DOHH2 (cell line): ENCODE measurements around the gene PRCP.
"Not testable (repeated sequence)": the region's sequence is repeated elsewhere in the genome, so short reads cannot be mapped to it uniquely, and the experiment has no call there.

Source experiments
- H3F3A ChIP-seq: fragments of 200-600 bp; sonication (generic), shearing (Covaris generic); 2 replicates; pipeline ENCODE4 v1.6.0; 2016; ENCODE audit warnings: antibody characterized with exemption, mild to moderate bottlenecking; ENCODE audit not compliant: control insufficient read depth, insufficient read depth
- H3K27ac ChIP-seq: fragments of 200-600 bp; sonication (generic); 2 replicates; pipeline ENCODE4 v1.5.1; 2014; ENCODE audit warnings: low read depth, mild to moderate bottlenecking, low read length, moderate library complexity
- H3K27me3 ChIP-seq: fragments of 200-600 bp; sonication (generic); 2 replicates; pipeline ENCODE4 v1.6.1; 2014; ENCODE audit warnings: mild to moderate bottlenecking, low read length, mixed read lengths; ENCODE audit not compliant: control insufficient read depth
- H3K36me3 ChIP-seq: fragments of 200-600 bp; sonication (generic); 2 replicates; pipeline ENCODE4 v1.6.1; 2014; ENCODE audit warnings: mild to moderate bottlenecking, low read length, moderate library complexity, mixed read lengths; ENCODE audit not compliant: control insufficient read depth
- H3K4me1 ChIP-seq: fragments of 200-600 bp; sonication (generic); 2 replicates; pipeline ENCODE4 v1.6.1; 2014; ENCODE audit warnings: mild to moderate bottlenecking, low read length, mixed read lengths; ENCODE audit not compliant: control insufficient read depth
- H3K4me2 ChIP-seq: fragments of 200-600 bp; sonication (generic); 2 replicates; pipeline ENCODE4 v1.6.0; 2014; ENCODE audit warnings: mild to moderate bottlenecking, low read length, moderate library complexity
- H3K4me3 ChIP-seq: fragments of 200-600 bp; sonication (generic); 2 replicates; pipeline ENCODE4 v1.5.1; 2014; ENCODE audit warnings: mild to moderate bottlenecking, low read length, mixed read lengths
- H3K79me2 ChIP-seq: fragments of 200-600 bp; sonication (generic); 2 replicates; pipeline ENCODE4 v1.6.1; 2014; ENCODE audit warnings: mild to moderate bottlenecking, low read length, mixed read lengths; ENCODE audit not compliant: control insufficient read depth
- H3K9me2 ChIP-seq: fragments of 200-600 bp; sonication (generic); replicated peaks from 2 replicates; pipeline ENCODE4 v1.6.1; 2014; ENCODE audit warnings: mild to moderate bottlenecking, low read length, mixed read lengths; ENCODE audit not compliant: control insufficient read depth
- H3K9me3 ChIP-seq: fragments of 200-600 bp; sonication (generic); 2 replicates; pipeline ENCODE4 v1.6.1; 2014; ENCODE audit warnings: antibody characterized with exemption, low read length, mixed read lengths; ENCODE audit not compliant: control insufficient read depth, insufficient read depth
- H4K20me1 ChIP-seq: fragments of 200-600 bp; sonication (generic); 2 replicates; pipeline ENCODE4 v1.6.0; 2014; ENCODE audit warnings: low read depth, mild to moderate bottlenecking, antibody characterized with exemption, low read length, moderate library complexity; ENCODE audit not compliant: control insufficient read depth, insufficient read depth
- CTCF ChIP-seq: fragments of 200-600 bp; sonication (generic); IDR thresholded peaks from one replicate; pipeline ENCODE4 v1.5.1; 2014; ENCODE audit warnings: antibody characterized with exemption, mild to moderate bottlenecking, low read depth, low read length; ENCODE audit not compliant: poor library complexity, severe bottlenecking

PRCP gene

GRCh38 chr11:82924522-82925224 lies 24.4 kb upstream of the PRCP start:
- Histone ChIP-seq H3K4me3 (no peak overlapping the region), H3K9me3 (no peaks in the 10 kb centered on the region), H3F3A (peaks cover 15% of the 10 kb centered on the region), H3K36me3 (peaks cover 45% of the 10 kb centered on the region), H3K4me1 (peaks cover 50% of the 10 kb centered on the region), H3K79me2 (peaks cover 32% of the 10 kb centered on the region), H3K4me2 (no peak overlapping the region), H3K9me2 (no peaks in the 10 kb centered on the region), H3K27me3 (no peaks in the 10 kb centered on the region), H3K27ac (no peak overlapping the region), H4K20me1 (no peaks in the 10 kb centered on the region)
- TF ChIP-seq CTCF: no peak

- H3K4me2 ChIP-seq, H3K27ac ChIP-seq, H3F3A ChIP-seq, H3K9me3 ChIP-seq, H4K20me1 ChIP-seq, H3K4me3 ChIP-seq, H3K9me2 ChIP-seq, H3K27me3 ChIP-seq: not testable (repeated sequence)
- Histone ChIP-seq H3K79me2 (peaks cover 29% of the 10 kb centered on the region), H3K4me1 (peaks cover 29% of the 10 kb centered on the region), H3K36me3 (peaks cover 49% of the 10 kb centered on the region)
Measured at GRCh38 chr11:82922396-82923173, 22.4 kb upstream of the PRCP start.

GRCh38 chr11:82920227-82920626 lies 20.0 kb upstream of the PRCP start:
- H3K9me2 ChIP-seq, H3K27ac ChIP-seq, H3K9me3 ChIP-seq, H3F3A ChIP-seq, H4K20me1 ChIP-seq, H3K27me3 ChIP-seq: not testable (repeated sequence)
- Histone ChIP-seq H3K4me2 (peak overlapping the region; percentile 36), H3K4me3 (0 out of 2 replicates have a peak overlapping the region, but pooled peaks have one; percentile 5), H3K79me2 (peaks cover 28% of the 10 kb centered on the region), H3K4me1 (peaks cover 22% of the 10 kb centered on the region), H3K36me3 (peaks cover 64% of the 10 kb centered on the region)

- not testable (repeated sequence) for H4K20me1 ChIP-seq, H3K9me3 ChIP-seq, H3K27me3 ChIP-seq, H3K4me3 ChIP-seq, H3K27ac ChIP-seq, H3F3A ChIP-seq, H3K9me2 ChIP-seq
- H3K79me2 ChIP-seq: peaks cover 28% of the 10 kb centered on the region
- peak overlapping the region; percentile 36 for H3K4me2 ChIP-seq
- H3K4me1 ChIP-seq: peaks cover 22% of the 10 kb centered on the region
- peaks cover 68% of the 10 kb centered on the region for H3K36me3 ChIP-seq
Measured at GRCh38 chr11:82919786-82920185, 19.6 kb upstream of the PRCP start.
